Measurements from ENCODE around the gene ADAMTS2. TPM values are rescaled to one million over a fixed set of nuclear protein-coding genes. Genes with fewer than 3 reads are reported as not detected.
"Not testable (repeated sequence)": the region's sequence is repeated elsewhere in the genome, so short reads cannot be mapped to it uniquely, and the experiment has no call there.

ADAMTS2 gene
- polyA plus RNA-seq, 3 donors from 2014 or later, result 0.03 TPM; not detected in 2

DNA sequence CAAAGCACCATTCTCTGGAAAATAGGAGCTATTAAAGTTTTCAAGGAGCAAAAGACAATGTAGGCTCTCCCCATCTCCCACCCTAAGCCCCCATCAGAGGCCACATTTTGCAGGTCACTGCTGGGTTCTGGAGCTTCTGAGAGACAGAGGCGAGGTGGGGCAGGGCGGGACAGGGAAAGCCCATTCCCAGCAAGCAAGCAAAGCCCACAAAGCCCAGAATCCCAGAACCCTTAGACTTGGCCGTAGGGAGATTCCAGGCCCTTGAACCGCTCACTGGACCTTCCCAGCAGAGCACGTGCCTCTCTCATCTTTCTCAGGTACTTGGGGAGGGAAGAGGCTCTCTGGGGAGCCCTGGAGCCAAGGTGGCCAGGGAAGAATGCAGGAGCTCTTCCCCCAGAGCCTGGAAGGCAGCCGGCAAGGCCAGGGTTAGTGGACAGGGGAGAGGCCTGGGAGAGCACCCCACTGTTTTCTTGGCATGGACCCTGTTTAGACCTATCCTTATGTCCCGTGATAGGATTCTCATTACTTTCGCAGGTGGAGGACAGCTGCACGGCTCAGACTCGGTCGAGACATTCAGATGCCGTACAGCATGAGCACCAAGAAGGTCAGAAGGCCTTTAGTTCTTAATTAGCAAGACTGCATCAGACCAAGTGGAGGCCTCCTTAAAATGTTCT lies 232.7 kb downstream of the ADAMTS2 start:
- H3K9me3 Mint-ChIP-seq, result peaks cover 23 to 62% (median 30%) of the 10 kb centered on the region in 6 donors

DNA sequence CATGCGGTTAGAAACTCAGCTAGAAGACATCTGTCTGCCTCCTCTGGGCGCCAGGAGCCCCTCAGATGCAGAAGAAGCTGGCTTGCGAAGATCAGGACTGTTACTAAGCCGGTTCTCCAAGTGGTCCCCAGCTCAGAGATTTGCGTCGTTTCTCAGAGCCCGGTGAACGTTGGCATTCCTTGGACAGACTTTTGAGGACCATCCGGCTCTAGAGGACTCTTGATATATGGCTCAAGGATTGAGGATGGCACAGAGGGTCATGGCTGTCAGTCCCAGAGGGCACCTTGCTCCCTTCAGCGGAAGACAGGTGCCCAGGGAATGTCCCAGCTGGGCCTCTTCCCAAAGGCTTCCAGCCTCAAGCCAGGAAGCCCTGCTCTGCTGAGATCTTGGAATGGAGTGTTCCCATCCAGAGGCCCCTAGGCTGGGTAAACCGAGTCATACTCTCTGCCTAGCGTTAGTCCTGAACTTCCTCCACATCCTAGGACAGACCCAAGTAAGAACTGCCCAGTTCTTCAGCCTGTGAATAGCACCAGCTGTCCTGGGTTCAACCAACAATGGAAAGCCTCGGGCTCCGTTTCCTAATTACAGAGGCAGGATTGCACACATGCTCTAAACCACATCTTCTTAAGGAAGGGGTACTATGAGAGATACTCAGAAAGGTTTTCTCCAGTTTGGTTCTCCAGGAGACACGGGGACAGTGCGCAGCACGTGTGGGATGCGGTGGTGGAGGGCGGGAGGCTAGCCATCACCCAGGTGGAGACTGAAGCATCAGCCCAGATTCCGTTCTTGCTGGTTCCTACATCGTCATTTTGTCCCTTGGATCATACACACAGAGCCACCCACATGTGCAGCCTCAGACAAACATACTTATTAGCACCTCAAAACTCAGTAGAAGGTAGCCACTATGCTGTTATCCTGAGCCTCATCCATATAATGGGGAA lies 233.7 kb downstream of the ADAMTS2 start:
- no peaks in the 10 kb centered on the region for H3K4me1 Mint-ChIP-seq
- peaks cover 25 to 71% (median 37%) of the 10 kb centered on the region in 6 donors for H3K9me3 Mint-ChIP-seq
- DNase-seq, result no peak
- peaks cover 3 to 14% (median 4%) of the 10 kb centered on the region in 3 donors for H3K36me3 Mint-ChIP-seq
- H3K4me3 Mint-ChIP-seq, result no peak overlapping the region
- peaks cover 0 to 3% (median 2%) of the 10 kb centered on the region in 3 donors for H3K27me3 Mint-ChIP-seq (ENCODE audit: low read depth in 3 of 3)
- no peak overlapping the region for H3K27ac Mint-ChIP-seq

More for the DNA sequence above, 232.7 kb downstream of the ADAMTS2 start:
- no peak for DNase-seq
- no peak overlapping the region for H3K4me3 Mint-ChIP-seq
- H3K36me3 Mint-ChIP-seq, result peaks cover 2 to 9% (median 4%) of the 10 kb centered on the region in 3 donors
- peaks cover 0 to 2% (median 2%) of the 10 kb centered on the region in 3 donors for H3K27me3 Mint-ChIP-seq (ENCODE audit: low read depth in 3 of 3)
- no peak overlapping the region for H3K27ac Mint-ChIP-seq
- H3K4me1 Mint-ChIP-seq, result no peaks in the 10 kb centered on the region

DNA sequence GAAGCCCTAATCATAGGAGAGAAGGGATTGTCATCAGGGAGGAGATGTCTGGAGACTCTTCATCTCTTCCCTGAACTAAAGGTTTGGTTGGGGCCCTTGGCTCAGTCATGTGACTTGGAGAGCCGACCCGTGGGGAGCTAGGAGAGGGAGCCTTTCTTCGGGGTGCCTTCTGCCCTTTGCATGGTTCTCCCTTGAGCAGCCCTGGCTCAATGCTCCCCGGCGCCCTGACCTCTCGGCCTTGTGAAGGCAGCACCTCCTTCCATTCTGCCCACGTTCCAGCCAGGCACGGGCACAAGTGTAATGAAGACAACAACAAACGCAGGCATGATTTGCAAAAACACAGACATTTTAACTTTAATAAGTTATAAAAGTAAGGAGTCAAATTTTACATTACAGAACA lies 234.7 kb downstream of the ADAMTS2 start:
- H3K9me3 Mint-ChIP-seq, result peaks cover 22 to 71% (median 37%) of the 10 kb centered on the region in 6 donors
- H3K27me3 Mint-ChIP-seq (ENCODE audit: low read depth in 3 of 3), result peaks cover 0 to 3% (median 2%) of the 10 kb centered on the region in 3 donors
- DNase-seq, result no peak
- peaks cover 3 to 14% (median 4%) of the 10 kb centered on the region in 3 donors for H3K36me3 Mint-ChIP-seq
- no peaks in the 10 kb centered on the region for H3K4me1 Mint-ChIP-seq
- no peak overlapping the region for H3K4me3 Mint-ChIP-seq
- no peak overlapping the region for H3K27ac Mint-ChIP-seq

DNA sequence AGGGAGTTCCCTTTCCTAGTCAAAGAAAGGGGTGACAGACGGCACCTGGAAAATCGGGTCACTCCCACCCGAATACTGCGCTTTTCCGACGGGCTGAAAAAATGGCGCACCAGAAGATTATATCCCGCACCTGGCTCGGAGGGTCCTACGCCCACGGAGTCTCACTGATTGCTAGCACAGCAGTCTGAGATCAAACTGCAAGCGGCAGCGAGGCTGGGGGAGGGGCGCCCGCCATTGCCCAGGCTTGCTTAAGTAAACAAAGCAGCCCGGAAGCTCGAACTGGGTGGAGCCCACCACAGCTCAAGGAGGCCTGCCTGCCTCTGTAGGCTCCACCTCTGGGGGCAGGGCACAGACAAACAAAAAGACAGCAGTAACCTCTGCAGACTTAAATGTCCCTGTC lies 244.0 kb downstream of the ADAMTS2 start:
- Mint-ChIP-seq H3K9me3 (peaks cover 14 to 42% (median 40%) of the 10 kb centered on the region in 6 donors), H3K36me3 (peaks cover 0 to 17% (median 7%) of the 10 kb centered on the region in 3 donors)
- H3K27ac Mint-ChIP-seq; H3K4me3 Mint-ChIP-seq; H3K27me3 Mint-ChIP-seq (ENCODE audit: low read depth in 3 of 3); H3K4me1 Mint-ChIP-seq; DNase-seq: not testable (repeated sequence)

DNA sequence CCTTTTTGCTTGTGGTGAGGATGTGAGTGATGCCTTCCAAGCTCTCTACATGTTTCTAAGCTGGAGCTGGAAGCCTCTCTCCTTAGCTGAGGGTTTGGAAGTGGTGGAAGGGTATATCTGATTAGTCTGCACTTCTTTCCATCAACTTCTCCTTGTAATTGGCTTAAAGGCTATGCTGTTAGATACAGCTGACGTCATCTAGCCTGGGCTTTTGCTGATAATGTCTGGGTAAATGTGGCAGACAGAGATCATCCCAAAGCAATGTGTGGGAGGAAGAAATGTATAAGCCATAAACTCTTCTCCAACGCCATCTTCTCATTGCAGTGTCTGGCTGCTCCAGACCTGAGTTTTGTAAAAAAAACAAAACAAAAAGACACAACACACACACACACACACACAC lies 255.8 kb downstream of the ADAMTS2 start:
- Mint-ChIP-seq H3K36me3 (peaks cover 5 to 19% (median 14%) of the 10 kb centered on the region in 3 donors), H3K27me3 (ENCODE audit: low read depth in 3 of 3) (peaks cover 0 to 4% (median 3%) of the 10 kb centered on the region in 3 donors), H3K4me3 (no peak overlapping the region), H3K4me1 (no peaks in the 10 kb centered on the region), H3K9me3 (peaks cover 40 to 93% (median 85%) of the 10 kb centered on the region in 6 donors), H3K27ac (no peak overlapping the region)
- DNase-seq, result no peak

DNA sequence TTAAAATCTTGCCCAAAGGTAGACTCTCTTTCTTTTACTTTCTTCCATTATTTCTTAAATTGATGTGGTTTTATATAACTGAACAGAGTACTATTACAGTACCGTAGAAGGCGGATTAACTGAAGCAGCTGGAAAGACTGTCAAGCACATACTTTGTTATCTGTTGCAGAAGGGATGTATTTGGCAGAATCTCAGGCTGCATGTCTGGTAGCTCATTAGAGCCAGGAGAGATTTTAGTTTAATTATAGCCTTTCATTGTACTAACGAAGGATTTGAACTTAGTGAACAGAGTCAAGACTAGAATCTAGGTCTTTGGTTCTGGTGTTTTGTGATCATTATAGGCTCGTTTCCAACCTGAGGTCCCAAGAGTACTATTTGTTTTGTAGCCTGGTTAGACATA lies 264.5 kb downstream of the ADAMTS2 start:
- Mint-ChIP-seq H3K9me3 (peaks cover 54 to 99% (median 92%) of the 10 kb centered on the region in 6 donors), H3K27ac (no peak overlapping the region), H3K36me3 (peaks cover 54 to 72% (median 63%) of the 10 kb centered on the region in 3 donors), H3K4me1 (no peaks in the 10 kb centered on the region), H3K4me3 (no peak overlapping the region), H3K27me3 (ENCODE audit: low read depth in 3 of 3) (peaks cover 0 to 7% (median under 1%) of the 10 kb centered on the region in 3 donors)
- no peak for DNase-seq

DNA sequence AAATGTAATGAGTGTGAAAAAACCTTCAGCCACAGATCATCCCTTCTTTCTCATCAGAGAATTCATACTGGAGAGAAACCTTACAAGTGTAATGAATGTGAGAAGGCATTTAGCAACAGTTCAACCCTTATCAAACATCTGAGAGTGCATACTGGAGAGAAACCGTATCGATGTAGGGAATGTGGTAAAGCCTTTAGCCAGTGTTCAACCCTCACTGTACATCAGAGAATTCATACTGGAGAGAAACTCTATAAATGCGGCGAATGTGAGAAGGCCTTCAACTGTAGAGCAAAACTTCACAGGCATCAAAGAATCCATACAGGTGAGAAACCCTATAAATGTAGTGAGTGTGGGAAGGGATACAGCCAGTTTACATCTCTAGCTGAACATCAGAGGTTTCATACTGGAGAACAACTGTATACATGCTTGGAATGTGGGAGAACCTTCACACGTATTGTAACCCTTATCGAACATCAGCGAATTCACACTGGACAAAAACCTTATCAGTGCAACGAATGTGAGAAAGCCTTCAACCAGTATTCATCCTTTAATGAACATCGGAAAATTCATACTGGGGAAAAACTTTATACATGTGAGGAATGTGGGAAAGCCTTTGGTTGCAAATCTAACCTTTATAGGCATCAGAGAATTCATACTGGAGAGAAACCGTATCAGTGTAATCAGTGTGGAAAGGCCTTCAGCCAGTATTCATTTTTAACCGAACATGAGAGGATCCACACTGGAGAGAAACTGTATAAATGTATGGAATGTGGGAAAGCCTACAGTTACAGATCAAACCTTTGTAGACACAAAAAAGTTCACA lies 265.9 kb downstream of the ADAMTS2 start:
- DNase-seq, result no peak
- peaks cover 0 to 10% (median 3%) of the 10 kb centered on the region in 3 donors for H3K27me3 Mint-ChIP-seq (ENCODE audit: low read depth in 3 of 3)
- no peak overlapping the region for H3K27ac Mint-ChIP-seq
- no peaks in the 10 kb centered on the region for H3K4me1 Mint-ChIP-seq
- H3K4me3 Mint-ChIP-seq, result no peak overlapping the region
- peaks cover 62 to 75% (median 66%) of the 10 kb centered on the region in 3 donors for H3K36me3 Mint-ChIP-seq
- H3K9me3 Mint-ChIP-seq, result peaks cover 56 to 97% (median 90%) of the 10 kb centered on the region in 6 donors

DNA sequence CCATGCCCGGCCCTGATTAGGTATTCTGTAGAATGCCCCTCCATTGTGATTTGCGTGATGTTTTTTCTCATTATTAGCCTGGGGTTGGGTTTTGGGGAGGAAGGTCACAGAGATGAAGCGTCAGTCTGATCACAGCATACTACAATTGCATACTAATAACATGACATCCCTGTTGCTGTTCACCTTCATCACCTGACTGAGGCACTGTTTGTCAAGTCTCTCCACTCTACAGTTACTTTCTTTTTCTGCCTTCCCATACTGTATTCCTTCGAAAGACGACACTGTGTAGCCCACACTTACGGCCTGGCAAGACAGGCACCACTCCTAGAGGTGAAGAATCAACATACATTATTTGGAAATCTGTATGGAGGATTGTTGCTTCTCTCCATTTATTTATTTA lies 279.6 kb downstream of the ADAMTS2 start:
- H3K27ac Mint-ChIP-seq, result no peak overlapping the region
- peaks cover 18 to 29% of the 10 kb centered on the region in 2 donors for H3K4me1 Mint-ChIP-seq
- H3K4me3 Mint-ChIP-seq, result no peak overlapping the region
- peaks cover 11 to 46% (median 22%) of the 10 kb centered on the region in 6 donors for H3K9me3 Mint-ChIP-seq
- H3K27me3 Mint-ChIP-seq (ENCODE audit: low read depth in 3 of 3), result no peaks in the 10 kb centered on the region
- DNase-seq, result no peak
- H3K36me3 Mint-ChIP-seq, result peaks cover 48 to 65% (median 54%) of the 10 kb centered on the region in 3 donors

DNA sequence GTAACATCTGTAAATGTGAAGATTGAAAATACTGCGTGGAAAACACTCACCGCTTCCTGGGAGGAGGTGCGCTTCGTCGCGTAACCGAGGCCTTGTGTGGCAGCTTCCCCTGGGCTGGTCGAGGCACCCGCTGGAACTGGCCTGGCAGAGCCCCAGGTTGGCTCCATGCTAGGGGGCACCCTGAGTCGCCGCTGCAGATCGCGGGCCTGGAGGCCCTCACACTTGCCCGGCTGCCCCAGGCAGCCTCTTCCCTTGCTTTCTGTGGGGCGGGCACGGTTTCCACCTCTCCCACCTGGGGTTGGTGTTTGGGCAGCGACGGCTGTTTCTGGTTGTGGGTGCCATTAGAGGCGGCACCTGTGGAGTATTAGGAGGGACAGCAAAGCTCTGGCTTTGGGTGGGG lies 284.2 kb downstream of the ADAMTS2 start:
- Mint-ChIP-seq H3K27ac (peak overlapping the region in 4 of 6 donors; percentile 45 to 77 (median 68)), H3K4me1 (peaks cover 30 to 34% of the 10 kb centered on the region in 2 donors), H3K36me3 (peaks cover 13 to 23% (median 23%) of the 10 kb centered on the region in 3 donors), H3K4me3 (peak overlapping the region; percentile 93 to 97 (median 96)), H3K9me3 (peaks cover 0 to 10% (median 0%) of the 10 kb centered on the region in 6 donors), H3K27me3 (ENCODE audit: low read depth in 3 of 3) (peaks cover 0 to 1% (median 0%) of the 10 kb centered on the region in 3 donors)
- no peak for DNase-seq

Other genes with a start within 250 kb of the ADAMTS2 start
- 10 to 100 TPM; 20.0 to 37.4 (median 25.9) TPM for gene RUFY1, start 205.1 kb upstream of the ADAMTS2 start, polyA plus RNA-seq